ENCODE measurements around the gene ODC1.
A peak's percentile ranks its signal among the peaks of the same experiment; 100 is the strongest.

Gene ODC1

DNA sequence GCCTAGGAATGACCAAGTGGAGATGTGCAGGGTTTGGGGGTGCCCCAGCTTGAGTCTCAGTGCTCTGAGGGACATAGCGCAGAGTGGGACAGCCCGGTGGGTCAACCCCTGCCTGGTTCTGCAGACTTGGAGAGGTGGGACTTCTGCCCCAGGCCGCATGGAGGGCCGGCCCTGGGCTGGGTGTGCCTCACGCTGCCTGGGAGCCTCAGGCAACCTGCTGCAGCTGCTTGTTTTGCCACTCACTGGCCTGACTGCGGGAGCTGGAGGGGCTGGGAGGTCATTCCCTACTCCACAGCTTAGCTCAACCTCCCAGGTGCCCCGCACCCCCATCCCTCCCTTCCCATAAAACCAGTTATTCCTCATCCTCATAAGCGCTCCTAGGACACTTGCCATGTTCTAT, 33.1 kb downstream of the ODC1 start:
- DNase-seq (ENCODE audit: low read depth): no peak

DNA sequence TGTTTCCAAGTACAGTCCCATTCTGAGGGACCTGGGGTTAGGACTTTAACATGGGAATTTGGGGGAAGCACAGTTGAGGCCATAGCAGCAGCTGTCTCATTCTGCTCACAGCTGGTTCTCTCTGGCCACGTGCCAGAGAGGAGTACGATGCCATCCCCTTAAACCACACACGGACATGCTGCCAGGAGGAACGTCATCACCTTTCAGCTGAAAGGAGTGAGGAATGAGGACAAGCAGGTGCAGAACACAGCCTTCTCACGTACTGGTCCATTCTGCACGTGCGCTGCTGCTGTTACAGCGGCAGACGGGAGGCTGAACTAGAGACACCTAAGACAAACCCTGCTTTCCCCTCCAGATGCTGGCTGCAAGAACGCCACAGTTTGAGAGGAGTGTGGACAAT, 33.5 kb downstream of the ODC1 start:
- no peak for DNase-seq (ENCODE audit: low read depth)

DNA sequence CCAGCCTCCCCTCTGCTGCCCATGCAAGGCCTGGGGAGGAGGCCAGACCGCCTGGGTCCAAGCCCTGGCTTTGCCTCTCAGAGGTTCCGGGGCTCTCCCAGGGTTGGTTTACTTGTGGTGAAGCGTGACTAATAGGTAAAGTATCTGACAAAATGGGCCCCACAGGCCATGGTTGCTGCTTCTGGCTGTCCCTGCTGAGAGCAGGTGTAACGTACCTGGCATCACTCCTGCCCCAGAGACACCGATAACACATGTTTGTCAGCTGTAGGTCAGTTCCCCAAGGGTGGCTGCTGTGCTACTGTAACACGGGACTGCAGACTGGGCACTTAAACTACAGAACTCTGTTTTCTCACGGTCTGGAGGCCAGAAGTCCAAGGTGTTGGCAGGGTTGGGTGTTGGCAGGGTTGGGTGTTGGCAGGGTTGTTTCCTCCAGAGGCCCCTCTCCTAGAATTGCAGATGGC, 34.1 kb downstream of the ODC1 start:
- no peak for DNase-seq (ENCODE audit: low read depth)

- DNase-seq (ENCODE audit: low read depth): no peak
These were observed 34.6 kb downstream of the ODC1 start for GRCh38 chr2:10413503-10413902.

GRCh38 chr2:10412380-10412779, 35.7 kb downstream of the ODC1 start:
- DNase-seq (ENCODE audit: low read depth): peak; percentile 36

DNA sequence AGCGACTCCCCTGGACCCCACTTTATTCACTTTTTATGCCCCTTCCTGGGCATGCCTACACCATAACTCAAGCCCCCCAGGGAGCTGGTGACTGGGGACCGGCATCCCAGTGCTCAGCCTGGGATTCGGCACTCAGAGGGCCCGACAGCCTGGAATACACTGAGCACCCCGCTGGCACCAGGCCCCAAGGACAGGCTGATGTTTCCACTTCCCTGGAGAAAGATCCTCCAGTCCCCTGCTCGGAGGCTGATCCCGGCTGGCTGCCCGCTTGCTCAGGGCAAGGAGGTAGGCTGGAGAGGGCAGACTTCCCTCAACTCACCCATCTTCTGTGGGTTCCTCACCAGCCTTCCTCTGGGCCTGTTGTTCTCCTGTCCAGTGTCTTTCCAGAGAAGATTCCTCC, 36.6 kb downstream of the ODC1 start:
- DNase-seq (ENCODE audit: low read depth): no peak

- no peak for DNase-seq (ENCODE audit: low read depth)
These were observed 37.2 kb downstream of the ODC1 start for GRCh38 chr2:10410823-10411437.

DNA sequence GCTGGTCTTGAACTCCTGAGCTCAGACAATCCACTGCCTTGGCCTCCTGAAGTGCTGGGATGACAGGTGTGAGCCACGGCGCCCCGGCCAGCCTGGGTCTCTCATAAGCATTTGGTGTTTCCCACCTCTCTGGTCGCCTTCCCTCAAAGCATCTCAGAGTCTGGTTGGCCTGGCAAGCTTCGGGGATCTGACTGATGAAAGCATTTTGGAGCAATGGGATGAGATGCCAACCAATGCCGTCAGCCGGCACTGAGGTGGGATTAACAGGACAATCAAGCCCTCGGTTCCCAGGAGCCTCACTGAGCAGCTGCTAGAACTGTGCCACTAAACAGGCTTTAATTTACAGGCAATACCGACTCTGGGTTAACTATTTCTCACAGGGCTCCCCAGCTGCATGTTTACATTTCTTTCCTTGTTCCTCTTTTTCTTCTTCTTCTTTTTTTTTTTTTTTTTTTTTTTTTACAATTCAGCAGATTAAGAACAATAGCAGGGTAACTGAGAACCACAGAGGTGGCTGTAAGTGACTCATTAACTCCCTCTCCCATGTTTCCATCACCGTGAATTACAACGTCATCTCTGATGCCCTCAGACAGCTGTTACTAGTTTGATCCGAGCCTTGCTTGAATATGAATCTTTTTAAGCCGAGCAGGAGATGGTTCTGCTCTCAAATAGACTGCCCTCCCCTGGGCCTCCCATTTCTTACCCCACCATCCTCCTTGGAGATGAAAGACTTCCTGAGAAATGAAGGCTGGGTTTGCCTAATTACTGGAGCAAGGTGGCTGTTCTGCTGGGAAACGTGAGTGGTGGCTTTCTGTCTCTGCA, 37.9 kb downstream of the ODC1 start:
- DNase-seq (ENCODE audit: low read depth): no peak

DNA sequence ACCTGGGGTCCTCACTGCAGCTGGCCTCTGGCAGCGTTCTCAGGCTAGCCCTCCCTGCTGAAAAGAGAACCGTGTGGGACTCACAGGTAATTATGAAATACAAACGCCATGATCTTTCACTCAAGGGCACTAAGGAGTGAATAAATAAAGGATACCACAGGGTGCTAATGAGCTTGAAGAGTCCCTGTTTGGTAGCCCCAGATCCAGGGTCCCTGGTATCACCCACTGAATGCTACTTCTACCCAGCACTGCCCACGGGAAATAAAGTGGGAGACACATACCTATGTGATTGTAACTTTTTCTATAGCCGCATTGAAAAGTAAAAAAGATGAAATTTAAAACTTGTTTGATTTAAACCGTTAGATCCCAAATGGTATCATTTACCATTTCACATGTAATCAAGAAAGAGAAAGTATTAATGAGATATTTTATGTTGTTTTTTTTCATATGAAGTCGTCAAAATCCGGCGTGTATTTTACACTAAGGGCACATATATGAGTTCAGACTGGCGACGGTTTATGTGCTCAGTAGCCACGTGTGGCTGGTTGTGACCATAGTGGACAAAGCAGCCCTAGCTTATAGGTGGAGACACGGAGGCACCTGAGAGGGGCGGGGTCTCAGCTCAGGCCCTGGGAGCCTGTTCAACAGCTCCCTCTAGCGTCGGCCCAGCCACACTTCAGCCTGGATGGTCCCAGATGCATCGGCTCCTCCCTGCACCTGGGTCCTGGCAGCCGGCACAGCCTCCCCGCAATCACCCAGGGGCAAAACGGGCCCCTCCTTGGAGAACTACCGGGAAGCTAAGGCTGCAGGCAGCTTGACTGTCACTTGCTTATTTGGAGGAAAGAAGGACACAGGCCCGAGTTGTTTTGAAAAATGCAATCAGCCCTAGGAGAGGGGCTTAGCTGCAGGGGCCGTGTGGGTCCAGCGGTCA, 39.2 kb downstream of the ODC1 start:
- DNase-seq (ENCODE audit: low read depth): peak; percentile 81

DNA sequence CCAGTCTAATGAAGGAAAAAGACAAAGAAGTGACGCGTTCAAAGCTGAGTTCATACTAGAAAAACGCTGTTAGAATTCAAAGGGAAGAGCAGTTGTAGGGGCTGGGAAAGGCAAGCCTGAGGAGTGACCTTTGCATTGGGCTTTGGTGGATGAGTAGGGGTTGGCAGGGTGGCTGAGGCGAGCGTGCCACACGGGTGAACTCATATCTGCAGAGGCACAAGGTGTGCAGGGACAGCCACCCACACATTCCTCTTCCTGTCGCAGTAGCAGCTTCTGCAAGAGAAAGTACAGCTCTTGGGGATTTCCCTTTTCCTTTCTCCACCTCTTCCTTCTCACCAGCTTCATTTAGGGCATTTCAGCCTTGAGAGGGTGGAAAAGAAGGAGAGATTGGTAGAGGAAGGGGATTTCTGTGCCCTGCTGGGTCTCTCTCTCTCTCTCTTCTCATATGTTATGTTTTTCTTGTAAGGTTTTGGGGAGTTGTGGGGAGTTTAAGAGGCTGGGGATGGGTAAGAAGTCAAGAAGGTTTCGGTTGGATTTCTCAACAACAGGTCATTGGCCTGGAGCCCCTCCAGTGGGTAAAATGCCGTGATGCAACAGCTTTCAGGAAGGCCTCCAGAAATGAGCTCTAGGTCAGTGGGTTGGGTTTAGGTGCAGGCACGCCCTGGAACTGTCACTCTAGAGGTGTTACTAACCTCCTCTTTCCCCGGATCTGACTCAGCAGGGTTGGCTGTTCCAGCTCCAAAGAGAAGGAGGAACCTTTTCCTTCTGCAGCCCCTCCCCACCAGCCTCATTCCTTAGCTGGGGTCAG, 40.1 kb downstream of the ODC1 start:
- peak; percentile 60 for DNase-seq (ENCODE audit: low read depth)

GRCh38 chr2:10407432-10407831, 40.7 kb downstream of the ODC1 start:
- no peak for DNase-seq (ENCODE audit: low read depth)

DNA sequence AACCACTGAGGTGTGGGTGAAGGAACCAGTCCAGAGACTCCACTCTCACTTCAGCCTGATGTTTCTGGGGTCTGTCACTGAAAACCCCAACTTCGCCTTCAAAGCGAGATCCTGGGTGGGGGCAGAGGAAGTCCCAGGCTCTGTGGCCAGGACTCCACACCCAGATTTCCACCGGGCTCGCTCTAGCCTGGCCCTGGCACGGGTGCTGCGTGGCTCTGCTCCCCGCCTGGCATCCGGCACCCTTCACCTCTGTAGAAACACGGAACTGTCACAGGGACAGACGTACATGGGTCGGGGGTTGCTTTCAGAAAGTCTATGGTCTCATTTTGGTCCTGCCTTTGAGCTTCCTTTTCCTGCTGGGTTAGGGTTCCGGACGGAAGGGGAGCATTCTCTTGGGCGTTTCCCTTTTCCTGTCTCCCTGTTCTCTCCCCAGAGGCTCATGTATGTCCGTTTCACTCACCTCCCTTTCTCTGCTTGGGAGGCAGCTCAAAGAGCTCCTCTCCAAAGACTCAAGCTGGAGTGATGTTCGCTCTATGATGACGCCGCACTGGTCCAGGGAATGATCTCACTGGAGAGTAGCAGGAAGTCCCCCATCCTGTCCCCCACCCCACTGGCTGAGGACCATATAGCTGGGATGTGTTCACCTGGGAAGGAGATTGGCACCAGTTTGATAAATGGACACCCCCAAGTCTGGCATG, 41.5 kb downstream of the ODC1 start:
- DNase-seq (ENCODE audit: low read depth): no peak

DNA sequence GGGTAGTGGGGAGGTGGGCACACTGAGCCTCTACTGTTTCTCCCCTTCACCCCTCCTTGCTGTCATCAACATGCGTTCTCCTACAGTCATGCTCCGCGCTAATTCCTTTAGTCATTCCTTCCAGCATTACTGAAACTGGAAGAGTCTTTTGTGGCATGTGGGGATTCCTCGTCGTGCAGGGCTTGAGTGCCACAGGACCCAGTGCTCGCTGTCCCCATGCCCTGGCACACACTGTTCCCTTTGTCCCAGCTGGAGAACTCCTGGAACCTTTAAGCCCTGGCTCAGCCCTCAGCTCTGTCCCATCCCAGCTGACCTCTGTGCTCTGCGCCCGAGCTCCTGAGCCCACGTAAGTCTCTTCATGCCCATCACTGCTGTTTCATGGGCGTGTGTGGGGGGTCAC, 42.1 kb downstream of the ODC1 start:
- DNase-seq (ENCODE audit: low read depth): no peak

GRCh38 chr2:10405448-10405847, 42.7 kb downstream of the ODC1 start:
- no peak for DNase-seq (ENCODE audit: low read depth)

GRCh38 chr2:10404324-10405143, 43.6 kb downstream of the ODC1 start:
- no peak for DNase-seq (ENCODE audit: low read depth)

GRCh38 chr2:10402653-10403215, 45.4 kb downstream of the ODC1 start:
- DNase-seq (ENCODE audit: low read depth): no peak

GRCh38 chr2:10402062-10402585, 46.0 kb downstream of the ODC1 start:
- DNase-seq (ENCODE audit: low read depth): no peak

DNA sequence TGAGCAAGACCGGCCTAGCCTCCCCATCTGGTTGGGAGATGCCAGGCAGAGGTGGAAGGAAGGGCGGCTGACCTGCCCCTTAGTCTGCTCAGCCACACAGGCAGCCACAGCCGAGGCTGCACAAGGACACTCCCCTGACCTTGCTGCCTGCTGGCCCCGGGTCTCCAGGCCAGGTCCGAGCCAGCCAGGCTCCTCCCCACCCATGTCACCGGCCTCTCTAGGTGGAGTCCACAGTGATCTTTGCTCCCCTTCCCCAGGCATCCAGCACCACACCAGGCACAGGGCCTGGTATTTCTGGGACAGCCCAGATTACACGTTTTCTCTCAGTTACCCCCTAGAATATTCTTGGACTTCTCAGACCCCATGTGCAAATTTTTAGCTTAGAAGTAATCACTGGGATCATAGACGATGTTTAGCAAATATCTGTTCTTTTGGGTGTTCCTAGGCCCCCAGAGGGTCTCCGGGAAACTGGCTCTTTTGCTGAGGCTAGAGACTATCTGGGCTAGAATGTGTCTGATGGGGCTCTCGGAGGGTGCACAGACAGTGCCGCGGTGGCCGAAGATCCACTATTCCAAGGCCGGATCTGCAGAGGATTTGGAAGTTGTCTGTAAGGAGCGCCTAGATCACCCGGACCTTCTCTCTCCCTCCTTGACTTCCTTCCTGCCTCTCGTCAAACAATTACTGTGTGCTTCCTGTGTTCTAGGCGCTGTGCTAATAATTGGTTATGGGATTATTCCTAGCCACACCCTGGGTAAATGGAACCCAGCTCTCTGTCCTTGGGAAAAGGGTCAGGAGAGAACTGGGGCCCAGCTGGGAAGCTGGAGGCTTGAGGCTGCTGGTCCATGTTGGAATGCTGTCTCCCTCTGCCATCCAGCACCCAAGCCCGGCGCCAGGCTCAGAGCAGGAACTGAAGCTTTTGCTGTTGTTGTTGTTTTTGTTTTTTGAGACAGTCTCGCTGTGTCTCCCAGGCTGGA, 46.9 kb downstream of the ODC1 start:
- DNase-seq (ENCODE audit: low read depth): no peak

Measured in activated T-cell treated with anti-CD3 and anti-CD28 coated beads for 48 hours (primary cell).